ENCODE results near the gene IGLL5. TPM values are rescaled to one million over a fixed set of nuclear protein-coding genes. Genes with fewer than 3 reads are reported as not detected.

IGLL5 gene
- total RNA-seq, 1 donor from 2014 or later, result not detected

- no peak for DNase-seq (ENCODE audit: low spot score, unreplicated experiment)
- no peak overlapping the region for H3K4me3 Mint-ChIP-seq (ENCODE audit: low read depth)
- no peaks in the 10 kb centered on the region for H3K4me1 Mint-ChIP-seq (ENCODE audit: low read depth)
- H3K36me3 Mint-ChIP-seq (ENCODE audit: insufficient read depth), result no peaks in the 10 kb centered on the region
- H3K27ac Mint-ChIP-seq, result no peak overlapping the region
- H3K9me3 Mint-ChIP-seq (ENCODE audit: low read depth), result no peaks in the 10 kb centered on the region
- no peak for TF ChIP-seq CTCF (IDR thresholded peaks at IDR 0.05; ENCODE audit: unreplicated experiment)
- peaks cover 48% of the 10 kb centered on the region for H3K27me3 Mint-ChIP-seq
These were observed 35.6 kb upstream of the IGLL5 start for GRCh38 chr22:22851969-22852368.

GRCh38 chr22:22853713-22854112, 33.9 kb upstream of the IGLL5 start:
- Mint-ChIP-seq H3K27ac (no peak overlapping the region), H3K4me3 (ENCODE audit: low read depth) (no peak overlapping the region), H3K4me1 (ENCODE audit: low read depth) (no peaks in the 10 kb centered on the region), H3K9me3 (ENCODE audit: low read depth) (no peaks in the 10 kb centered on the region), H3K27me3 (peaks cover 52% of the 10 kb centered on the region), H3K36me3 (ENCODE audit: insufficient read depth) (no peaks in the 10 kb centered on the region)
- DNase-seq (ENCODE audit: low spot score, unreplicated experiment), result no peak
- TF ChIP-seq CTCF (IDR thresholded peaks at IDR 0.05; ENCODE audit: unreplicated experiment), result no peak

GRCh38 chr22:22854466-22854865, 33.1 kb upstream of the IGLL5 start:
- no peak for TF ChIP-seq CTCF (IDR thresholded peaks at IDR 0.05; ENCODE audit: unreplicated experiment)
- Mint-ChIP-seq H3K9me3 (ENCODE audit: low read depth) (no peaks in the 10 kb centered on the region), H3K27me3 (peaks cover 55% of the 10 kb centered on the region), H3K36me3 (ENCODE audit: insufficient read depth) (no peaks in the 10 kb centered on the region), H3K4me1 (ENCODE audit: low read depth) (no peaks in the 10 kb centered on the region), H3K4me3 (ENCODE audit: low read depth) (no peak overlapping the region), H3K27ac (no peak overlapping the region)
- no peak for DNase-seq (ENCODE audit: low spot score, unreplicated experiment)

GRCh38 chr22:22855085-22855484, 32.5 kb upstream of the IGLL5 start:
- H3K9me3 Mint-ChIP-seq (ENCODE audit: low read depth), result no peaks in the 10 kb centered on the region
- no peaks in the 10 kb centered on the region for H3K4me1 Mint-ChIP-seq (ENCODE audit: low read depth)

GRCh38 chr22:22855617-22856308, 31.9 kb upstream of the IGLL5 start:
- DNase-seq (ENCODE audit: low spot score, unreplicated experiment), result peak; percentile 36
- H3K9me3 Mint-ChIP-seq (ENCODE audit: low read depth), result no peaks in the 10 kb centered on the region
- peak; percentile 67 for TF ChIP-seq CTCF (IDR thresholded peaks at IDR 0.05; ENCODE audit: unreplicated experiment)
- peaks cover 61% of the 10 kb centered on the region for H3K27me3 Mint-ChIP-seq
- H3K4me1 Mint-ChIP-seq (ENCODE audit: low read depth), result no peaks in the 10 kb centered on the region
- peak overlapping the region; percentile 46 for H3K27ac Mint-ChIP-seq
- H3K4me3 Mint-ChIP-seq (ENCODE audit: low read depth), result no peak overlapping the region
- no peaks in the 10 kb centered on the region for H3K36me3 Mint-ChIP-seq (ENCODE audit: insufficient read depth)

More at GRCh38 chr22:22855085-22855484, 32.5 kb upstream of the IGLL5 start:
- TF ChIP-seq CTCF (IDR thresholded peaks at IDR 0.05; ENCODE audit: unreplicated experiment), result no peak
- no peak for DNase-seq (ENCODE audit: low spot score, unreplicated experiment)
- Mint-ChIP-seq H3K27ac (no peak overlapping the region), H3K4me3 (ENCODE audit: low read depth) (no peak overlapping the region), H3K27me3 (peaks cover 59% of the 10 kb centered on the region), H3K36me3 (ENCODE audit: insufficient read depth) (no peaks in the 10 kb centered on the region)

Measured in progenitor cell of endocrine pancreas (in vitro differentiated cells).